Measurements from ENCODE around the gene OR10R2.

OR10R2 gene

GRCh38 chr1:158527190-158527815 is 55.3 kb downstream of the OR10R2 start:
- ATAC-seq, result peak; percentile 60; the same call in 1 of the 3 replicates
- TF ChIP-seq ISL1 (CRISPR knock-in tag; IDR thresholded peaks at IDR 0.05) (no peak), ESRRG (CRISPR knock-in tag; IDR thresholded peaks at IDR 0.05) (no peak), PPARA (CRISPR knock-in tag; IDR thresholded peaks at IDR 0.05; ENCODE audit: borderline replicate concordance) (no peak), POU6F1 (CRISPR knock-in tag; IDR thresholded peaks at IDR 0.05; ENCODE audit: borderline replicate concordance, low read depth) (no peak), ARNTL (CRISPR knock-in tag; IDR thresholded peaks at IDR 0.05; ENCODE audit: borderline replicate concordance, low read depth) (no peak), TCF4 (CRISPR knock-in tag; IDR thresholded peaks at IDR 0.05; ENCODE audit: borderline replicate concordance) (no peak), CSRNP3 (CRISPR knock-in tag; IDR thresholded peaks at IDR 0.05) (no peak), ZFP30 (CRISPR knock-in tag; IDR thresholded peaks at IDR 0.05) (no peak), OSR1 (CRISPR knock-in tag; IDR thresholded peaks at IDR 0.05) (no peak), ZC3H10 (CRISPR knock-in tag; IDR thresholded peaks at IDR 0.05) (no peak), ZNF70 (CRISPR knock-in tag; IDR thresholded peaks at IDR 0.05) (no peak), PATZ1 (CRISPR knock-in tag; IDR thresholded peaks at IDR 0.05; ENCODE audit: borderline replicate concordance) (no peak), TOX (CRISPR knock-in tag; IDR thresholded peaks at IDR 0.05; ENCODE audit: borderline replicate concordance) (no peak), ZNF8 (CRISPR knock-in tag; IDR thresholded peaks at IDR 0.05) (no peak)
- TF ChIP-seq, protein P1, sequence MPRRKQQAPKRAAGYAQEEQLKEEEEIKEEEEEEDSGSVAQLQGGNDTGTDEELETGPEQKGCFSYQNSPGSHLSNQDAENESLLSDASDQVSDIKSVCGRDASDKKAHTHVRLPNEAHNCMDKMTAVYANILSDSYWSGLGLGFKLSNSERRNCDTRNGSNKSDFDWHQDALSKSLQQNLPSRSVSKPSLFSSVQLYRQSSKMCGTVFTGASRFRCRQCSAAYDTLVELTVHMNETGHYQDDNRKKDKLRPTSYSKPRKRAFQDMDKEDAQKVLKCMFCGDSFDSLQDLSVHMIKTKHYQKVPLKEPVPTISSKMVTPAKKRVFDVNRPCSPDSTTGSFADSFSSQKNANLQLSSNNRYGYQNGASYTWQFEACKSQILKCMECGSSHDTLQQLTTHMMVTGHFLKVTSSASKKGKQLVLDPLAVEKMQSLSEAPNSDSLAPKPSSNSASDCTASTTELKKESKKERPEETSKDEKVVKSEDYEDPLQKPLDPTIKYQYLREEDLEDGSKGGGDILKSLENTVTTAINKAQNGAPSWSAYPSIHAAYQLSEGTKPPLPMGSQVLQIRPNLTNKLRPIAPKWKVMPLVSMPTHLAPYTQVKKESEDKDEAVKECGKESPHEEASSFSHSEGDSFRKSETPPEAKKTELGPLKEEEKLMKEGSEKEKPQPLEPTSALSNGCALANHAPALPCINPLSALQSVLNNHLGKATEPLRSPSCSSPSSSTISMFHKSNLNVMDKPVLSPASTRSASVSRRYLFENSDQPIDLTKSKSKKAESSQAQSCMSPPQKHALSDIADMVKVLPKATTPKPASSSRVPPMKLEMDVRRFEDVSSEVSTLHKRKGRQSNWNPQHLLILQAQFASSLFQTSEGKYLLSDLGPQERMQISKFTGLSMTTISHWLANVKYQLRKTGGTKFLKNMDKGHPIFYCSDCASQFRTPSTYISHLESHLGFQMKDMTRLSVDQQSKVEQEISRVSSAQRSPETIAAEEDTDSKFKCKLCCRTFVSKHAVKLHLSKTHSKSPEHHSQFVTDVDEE (CRISPR knock-in tag; IDR thresholded peaks at IDR 0.05), result no peak

All from SK-N-SH treated with all-trans-retinoic acid at 6 μM for 48 hours (cell line).